ENCODE results near the gene KCNK4. TPM values are rescaled to one million over a fixed set of nuclear protein-coding genes. Genes with fewer than 3 reads are reported as not detected.

Gene KCNK4
- total and polyA plus RNA-seq, 11 donors, result not detected

- TF ChIP-seq CTCF (IDR thresholded peaks at IDR 0.05) (no peak), POLR2A (IDR thresholded peaks at IDR 0.05) (no peak)
- H3K4me3 ChIP-seq, result no peak overlapping the region
- peak in 2 of 5 donors; percentile 48 to 81 for DNase-seq
- peaks cover 0 to under 1% (median 0%) of the 10 kb centered on the region in 9 donors for H3K27me3 ChIP-seq
- no peaks in the 10 kb centered on the region for H3K9me3 ChIP-seq
- H3K4me1 ChIP-seq, result peaks cover 0 to 44% (median 6%) of the 10 kb centered on the region in 12 donors
- H3K36me3 ChIP-seq, result no peaks in the 10 kb centered on the region
- ATAC-seq, result peak in 3 of 4 donors; percentile 63 to 91 (median 89)
- H3K27ac ChIP-seq, result no peak overlapping the region
- intact Hi-C loops (cut with DNase I), result no loop called here
- 58 to 60% (median 59%) methylated on average over 13 of the region's 13 CpGs for WGBS, 4 donors
Measured at GRCh38 chr11:64334764-64335735, 43.9 kb downstream of the KCNK4 start.

- 66 to 80% (median 74%) methylated on average over 8 of the region's 8 CpGs for WGBS, 4 donors
- intact Hi-C loops (cut with DNase I), result no loop called here
- no peaks in the 10 kb centered on the region for H3K36me3 ChIP-seq
- no peak for TF ChIP-seq CTCF (IDR thresholded peaks at IDR 0.05)
- no peak for TF ChIP-seq POLR2A (IDR thresholded peaks at IDR 0.05)
- ATAC-seq, result no peak
- DNase-seq, result no peak
- no peaks in the 10 kb centered on the region for H3K9me3 ChIP-seq
- no peak overlapping the region for H3K4me3 ChIP-seq
- no peak overlapping the region for H3K27ac ChIP-seq
- H3K4me1 ChIP-seq, result peaks cover 0 to 48% (median 6%) of the 10 kb centered on the region in 12 donors
- H3K27me3 ChIP-seq, result peaks cover 0 to 15% (median 0%) of the 10 kb centered on the region in 9 donors
Measured at GRCh38 chr11:64337538-64338249, 46.6 kb downstream of the KCNK4 start.

- Histone ChIP-seq H3K36me3 (peaks cover 0 to 1% (median 0%) of the 10 kb centered on the region in 9 donors), H3K4me3 (no peak overlapping the region), H3K9me3 (no peaks in the 10 kb centered on the region), H3K4me1 (peaks cover 0 to 48% (median 8%) of the 10 kb centered on the region in 12 donors), H3K27ac (peak overlapping the region in 1 of 12 donors; percentile 72), H3K27me3 (peaks cover 0 to 15% (median 0%) of the 10 kb centered on the region in 9 donors)
- 80 to 91% (median 86%) methylated on average over 8 of the region's 8 CpGs for WGBS, 4 donors
- intact Hi-C loops (cut with DNase I), result no loop called here
- TF ChIP-seq POLR2A (IDR thresholded peaks at IDR 0.05) (no peak), CTCF (IDR thresholded peaks at IDR 0.05) (no peak)
- DNase-seq, result no peak
- ATAC-seq, result no peak
Measured at GRCh38 chr11:64338716-64339115, 47.6 kb downstream of the KCNK4 start.

- TF ChIP-seq POLR2A (IDR thresholded peaks at IDR 0.05), result no peak
- no peak for TF ChIP-seq CTCF (IDR thresholded peaks at IDR 0.05)
- Histone ChIP-seq H3K27me3 (peaks cover 0 to 15% (median 0%) of the 10 kb centered on the region in 9 donors), H3K9me3 (no peaks in the 10 kb centered on the region), H3K36me3 (peaks cover 0 to 7% (median 0%) of the 10 kb centered on the region in 9 donors), H3K27ac (peak overlapping the region in 1 of 12 donors; percentile 72), H3K4me1 (peaks cover 0 to 48% (median 8%) of the 10 kb centered on the region in 12 donors), H3K4me3 (peak overlapping the region in 1 of 12 donors; percentile 54)
- intact Hi-C loops (cut with DNase I), result no loop called here
- DNase-seq (no peak), ATAC-seq (no peak)
- 67 to 79% (median 68%) methylated on average over 4 of the region's 4 CpGs for WGBS, 4 donors
Measured at GRCh38 chr11:64339286-64339685, 48.2 kb downstream of the KCNK4 start.
